Activated naive CD4-positive, alpha-beta T cell treated with anti-CD3 and anti-CD28 coated beads, Interleukin-2, amount 50 U/mL, for 72 hours (primary cell): Measurements from ENCODE around the gene SDK2. TPM values are rescaled to one million over a fixed set of nuclear protein-coding genes. Genes with fewer than 3 reads are reported as not detected.
A peak's percentile ranks its signal among the peaks of the same experiment; 100 is the strongest.

ENCODE experiments used
- ATAC-seq, 2 donors: fragments of 150-1000 bp; cut with Tn5 transposase; 2 replicates each; pipeline ENCODE4 v1.10.0; 2021; ENCODE audit warnings: mild to moderate bottlenecking in 2 of 2, moderate library complexity in 2 of 2
- DNase-seq, 2 donors: peaks; one replicate each; pipeline ENCODE4 v3.0.0; 2021 to 2022; ENCODE audit warnings: low spot score in 2 of 2
- H3K27ac Mint-ChIP-seq, 2 donors: one replicate each; pipeline ENCODE4 v1.8.0; 2022; ENCODE audit warnings: mild to moderate bottlenecking in 2 of 2, mixed read lengths in 2 of 2
- H3K36me3 Mint-ChIP-seq, 2 donors: one replicate each; pipeline ENCODE4 v1.8.0; 2022; ENCODE audit warnings: mixed read lengths in 2 of 2
- H3K9me3 Mint-ChIP-seq, 2 donors: one replicate each; pipeline ENCODE4 v1.8.0; 2022; ENCODE audit warnings: mixed read lengths in 2 of 2
- total RNA-seq, 2 donors: library from RNA; stranded (reverse); gene quantifications; one replicate each; pipeline ENCODE4 v1.2.3, GENCODE V29; 2022

The SDK2 gene
- total RNA-seq, 2 donors from 2014 or later = 0.66 to 1.5 TPM

DNA sequence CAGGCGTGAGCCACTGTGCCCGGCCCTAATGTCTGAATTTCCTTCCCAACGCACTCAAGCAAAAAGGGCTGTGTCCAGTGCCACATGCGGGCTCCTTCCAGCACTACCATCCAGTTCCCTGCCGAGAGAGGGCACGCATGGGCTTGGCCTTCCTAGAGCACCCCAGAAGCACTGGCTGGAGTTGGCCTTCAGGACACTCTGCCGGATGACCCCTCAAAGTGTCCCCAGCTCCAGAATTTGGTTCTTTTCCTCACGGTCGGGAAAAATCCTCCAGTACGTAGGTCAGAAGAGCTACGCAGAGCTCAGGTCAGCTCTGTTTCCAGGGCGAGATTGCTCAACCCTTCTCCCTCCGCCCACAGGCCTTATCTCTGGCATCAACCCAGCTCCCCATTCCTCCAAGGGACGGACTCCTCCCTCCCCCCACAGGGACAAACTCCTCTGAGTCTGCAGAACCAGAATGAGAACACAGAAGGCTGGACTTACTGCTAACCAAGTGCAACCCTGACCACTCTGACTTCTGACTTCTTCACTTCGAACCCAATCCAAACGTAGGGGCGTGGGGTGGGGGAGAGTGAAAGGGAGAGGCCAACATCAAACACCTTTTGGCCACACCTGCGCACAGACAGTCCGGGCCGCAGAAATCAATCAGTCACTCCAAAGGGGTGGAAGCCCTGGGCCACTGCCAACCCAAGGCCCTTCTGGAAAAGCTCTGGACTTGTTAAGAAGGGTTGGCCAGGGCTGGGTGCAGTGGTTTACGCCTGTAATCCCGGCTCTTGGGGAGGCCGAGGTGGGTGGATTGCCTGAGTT is 336.0 kb downstream of the SDK2 start:
- no peak for ATAC-seq

DNA sequence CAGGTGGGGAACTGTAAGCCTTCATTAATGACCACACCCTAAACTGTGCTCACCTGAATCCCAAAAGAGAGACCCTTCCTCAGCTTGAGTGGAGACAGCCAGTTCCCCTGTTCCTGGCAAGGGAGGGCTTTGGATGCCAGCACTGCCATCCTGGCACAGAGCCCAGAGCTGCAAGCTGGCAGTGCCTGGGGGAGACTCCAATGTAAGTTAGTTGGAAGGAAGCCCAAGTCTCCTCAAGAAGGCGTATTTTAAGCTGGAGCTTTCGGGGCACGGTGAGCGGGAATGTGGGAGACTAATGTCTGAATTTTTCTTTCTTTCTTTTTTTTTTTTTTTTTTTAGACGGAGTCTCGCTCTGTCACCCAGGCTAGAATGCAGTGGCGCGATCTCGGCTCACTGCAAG is 337.1 kb downstream of the SDK2 start:
- no peak overlapping the region for H3K27ac Mint-ChIP-seq
- ATAC-seq (no peak), DNase-seq (no peak)
- H3K9me3 Mint-ChIP-seq = no peaks in the 10 kb centered on the region
- H3K36me3 Mint-ChIP-seq = no peaks in the 10 kb centered on the region

More for the DNA sequence above, 336.0 kb downstream of the SDK2 start:
- no peaks in the 10 kb centered on the region for H3K9me3 Mint-ChIP-seq
- H3K27ac Mint-ChIP-seq = no peak overlapping the region
- no peaks in the 10 kb centered on the region for H3K36me3 Mint-ChIP-seq
- DNase-seq = no peak

DNA sequence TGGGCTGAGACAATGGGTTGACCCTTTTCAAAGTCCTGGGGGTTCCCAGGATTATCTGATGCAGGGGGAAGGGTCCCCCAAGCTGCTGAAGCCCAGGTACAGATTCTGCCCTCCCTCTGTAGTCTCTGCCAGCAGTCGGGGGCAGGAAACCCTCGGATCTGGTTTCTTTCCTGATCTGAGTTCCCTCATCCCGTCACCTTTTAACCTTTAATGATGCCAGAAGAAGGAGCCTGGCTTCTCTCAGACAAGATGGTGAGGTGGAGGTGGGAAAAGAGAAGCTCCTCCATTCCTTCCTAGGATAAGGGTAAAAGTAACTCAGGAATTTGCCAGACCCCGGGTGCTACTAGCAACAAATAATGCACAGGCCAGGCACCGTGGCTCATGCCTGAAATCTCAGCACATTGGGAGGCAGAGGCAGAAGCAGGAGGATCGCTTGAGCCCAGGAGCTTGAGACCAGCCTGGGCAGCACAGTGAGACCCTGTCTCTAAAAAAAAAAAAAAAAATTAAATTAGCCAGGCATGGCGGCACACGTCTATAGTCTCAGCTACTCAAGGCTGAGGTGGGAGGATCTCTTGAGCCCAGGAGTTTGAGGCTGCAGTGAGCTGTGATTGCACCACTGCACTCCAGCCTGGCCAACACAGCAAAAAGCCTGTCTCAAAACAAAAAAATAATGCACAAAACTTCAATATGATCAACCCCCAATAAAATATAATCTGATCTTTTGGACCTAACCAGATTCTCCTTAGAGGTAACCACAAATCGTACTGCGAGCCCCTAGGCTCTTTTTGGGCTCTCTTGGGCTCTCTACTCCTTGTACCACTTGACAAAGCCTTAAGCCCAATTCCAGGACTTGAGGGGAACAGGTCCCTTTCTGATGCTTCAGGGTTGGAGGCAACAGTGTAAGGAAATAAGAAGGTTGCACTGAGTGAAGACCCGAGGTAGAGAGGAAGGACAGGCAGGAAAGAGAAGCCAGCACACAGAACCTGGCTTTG is 338.1 kb downstream of the SDK2 start:
- DNase-seq = no peak
- Mint-ChIP-seq H3K27ac (no peak overlapping the region), H3K36me3 (no peaks in the 10 kb centered on the region), H3K9me3 (no peaks in the 10 kb centered on the region)
- no peak for ATAC-seq

DNA sequence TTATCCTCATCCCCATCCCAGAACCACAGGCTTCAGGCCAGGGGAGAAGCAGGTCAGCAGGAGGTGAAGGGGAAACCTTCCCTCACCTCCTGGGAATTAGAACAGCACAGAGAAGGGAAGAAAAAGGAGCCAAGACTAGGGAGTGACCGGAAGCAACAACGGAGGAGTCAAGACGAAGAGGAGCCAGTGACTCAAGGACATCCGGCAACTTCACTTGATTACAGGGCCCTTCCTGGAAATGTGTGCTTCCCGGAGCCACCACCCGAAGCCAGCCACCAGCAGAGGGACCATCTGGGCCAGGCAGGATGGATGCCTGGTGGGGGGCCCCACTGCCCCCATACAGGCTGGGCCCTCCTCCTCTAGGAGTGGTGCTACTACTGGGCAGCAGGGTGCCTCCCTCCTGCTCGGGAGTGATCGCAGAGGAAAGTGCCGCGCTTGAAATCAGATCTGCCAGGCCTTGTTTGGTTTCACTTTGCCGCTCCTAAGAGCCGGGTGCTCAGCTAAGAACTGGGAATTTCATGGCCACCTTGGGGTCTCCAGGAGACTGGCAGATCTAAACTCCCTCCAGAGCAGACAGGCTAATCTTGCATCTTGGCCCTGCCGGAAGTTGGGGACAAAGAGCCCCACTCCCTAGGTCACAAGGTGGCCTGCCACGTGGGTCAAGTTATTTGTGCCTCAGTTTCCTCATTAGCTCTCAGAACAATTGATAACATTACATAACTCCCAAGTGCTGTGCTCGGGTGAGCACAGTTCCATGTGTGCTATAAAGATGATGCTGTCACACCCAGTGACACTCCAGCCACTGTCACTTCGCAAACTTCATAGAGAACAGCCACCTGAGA is 339.1 kb downstream of the SDK2 start:
- no peaks in the 10 kb centered on the region for H3K9me3 Mint-ChIP-seq
- H3K36me3 Mint-ChIP-seq = no peaks in the 10 kb centered on the region
- ATAC-seq = no peak
- H3K27ac Mint-ChIP-seq = no peak overlapping the region
- DNase-seq = no peak

DNA sequence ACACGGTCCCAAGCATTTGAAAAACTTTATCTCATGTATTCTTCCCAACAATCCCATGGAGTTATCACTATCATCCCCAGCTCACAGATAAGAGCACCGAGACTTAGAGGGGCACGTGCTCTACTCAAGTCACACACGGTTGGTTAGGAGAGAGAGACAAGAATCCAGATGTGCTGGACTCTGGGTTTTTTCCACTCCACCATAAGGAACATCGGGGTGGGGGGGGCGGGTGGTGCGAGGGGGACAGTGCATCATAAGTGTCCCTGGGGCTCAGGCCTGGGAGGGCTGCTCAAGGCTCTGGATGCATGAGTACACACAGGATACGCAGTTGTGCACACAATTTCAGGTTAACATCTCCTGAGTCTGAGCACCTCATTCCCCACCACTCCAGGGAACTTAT is 339.8 kb downstream of the SDK2 start:
- no peaks in the 10 kb centered on the region for H3K9me3 Mint-ChIP-seq
- H3K36me3 Mint-ChIP-seq = no peaks in the 10 kb centered on the region
- no peak for DNase-seq
- no peak overlapping the region for H3K27ac Mint-ChIP-seq
- no peak for ATAC-seq

DNA sequence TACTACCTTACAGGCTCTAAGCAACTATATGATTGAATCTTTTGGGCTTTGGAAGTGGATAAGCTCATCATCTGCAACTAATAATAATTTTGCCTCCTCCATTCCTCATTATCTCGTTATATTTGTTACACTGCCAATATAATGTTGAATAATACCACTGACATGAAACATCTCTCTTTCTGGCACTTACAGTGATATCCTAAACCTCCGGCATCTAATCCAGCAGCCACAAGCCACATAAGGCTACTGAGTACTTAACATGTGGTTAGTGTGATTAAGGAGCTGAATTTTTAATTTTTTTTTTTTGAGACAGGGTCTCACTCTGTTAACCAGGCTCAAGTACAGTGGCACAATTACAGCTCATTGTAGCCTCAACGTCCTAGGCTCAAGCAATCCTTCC is 342.1 kb downstream of the SDK2 start:
- ATAC-seq = no peak
- H3K36me3 Mint-ChIP-seq = no peaks in the 10 kb centered on the region
- no peaks in the 10 kb centered on the region for H3K9me3 Mint-ChIP-seq

DNA sequence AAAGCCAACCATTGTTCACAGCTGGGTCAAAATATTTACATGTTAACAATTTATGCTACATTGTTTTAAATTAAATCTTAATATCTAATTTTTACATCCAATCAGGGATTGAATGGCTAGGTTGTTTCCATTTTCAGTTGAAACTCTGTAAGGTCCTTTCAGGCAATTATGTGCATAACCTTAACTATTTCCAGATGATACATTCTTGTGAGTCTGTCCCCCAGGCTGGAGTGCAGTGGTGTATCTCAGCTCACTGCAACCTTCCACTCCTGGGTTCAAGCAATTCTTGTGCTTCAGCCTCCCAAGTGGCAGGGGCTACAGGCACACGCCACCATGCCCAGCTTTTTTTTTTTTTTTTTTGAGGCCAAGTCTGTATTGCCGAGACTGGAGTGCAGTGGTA is 342.9 kb downstream of the SDK2 start:
- no peak for DNase-seq
- no peak overlapping the region for H3K27ac Mint-ChIP-seq
- no peaks in the 10 kb centered on the region for H3K9me3 Mint-ChIP-seq
- H3K36me3 Mint-ChIP-seq = no peaks in the 10 kb centered on the region
- ATAC-seq = no peak

More for the DNA sequence above, 342.1 kb downstream of the SDK2 start:
- no peak overlapping the region for H3K27ac Mint-ChIP-seq
- no peak for DNase-seq

DNA sequence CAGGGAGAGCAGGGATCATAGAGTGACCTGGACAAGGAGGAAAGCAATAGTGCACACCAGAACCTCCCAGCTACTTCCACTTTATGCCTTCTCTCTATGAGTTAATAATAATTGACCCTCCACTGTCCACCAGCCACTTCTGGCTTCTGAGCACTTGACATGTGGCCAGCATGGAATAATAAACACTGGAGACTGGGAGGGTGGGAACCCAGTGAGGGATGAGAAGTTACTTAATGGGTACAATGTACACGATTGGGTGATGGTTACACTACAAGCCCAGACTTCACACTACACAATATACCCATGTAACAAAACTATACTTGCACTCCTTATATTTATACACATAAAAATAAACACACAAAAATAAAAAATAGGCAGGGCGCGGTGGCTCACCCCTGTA is 343.9 kb downstream of the SDK2 start:
- ATAC-seq (no peak), DNase-seq (no peak)
- Mint-ChIP-seq H3K36me3 (no peaks in the 10 kb centered on the region), H3K9me3 (no peaks in the 10 kb centered on the region), H3K27ac (no peak overlapping the region)

DNA sequence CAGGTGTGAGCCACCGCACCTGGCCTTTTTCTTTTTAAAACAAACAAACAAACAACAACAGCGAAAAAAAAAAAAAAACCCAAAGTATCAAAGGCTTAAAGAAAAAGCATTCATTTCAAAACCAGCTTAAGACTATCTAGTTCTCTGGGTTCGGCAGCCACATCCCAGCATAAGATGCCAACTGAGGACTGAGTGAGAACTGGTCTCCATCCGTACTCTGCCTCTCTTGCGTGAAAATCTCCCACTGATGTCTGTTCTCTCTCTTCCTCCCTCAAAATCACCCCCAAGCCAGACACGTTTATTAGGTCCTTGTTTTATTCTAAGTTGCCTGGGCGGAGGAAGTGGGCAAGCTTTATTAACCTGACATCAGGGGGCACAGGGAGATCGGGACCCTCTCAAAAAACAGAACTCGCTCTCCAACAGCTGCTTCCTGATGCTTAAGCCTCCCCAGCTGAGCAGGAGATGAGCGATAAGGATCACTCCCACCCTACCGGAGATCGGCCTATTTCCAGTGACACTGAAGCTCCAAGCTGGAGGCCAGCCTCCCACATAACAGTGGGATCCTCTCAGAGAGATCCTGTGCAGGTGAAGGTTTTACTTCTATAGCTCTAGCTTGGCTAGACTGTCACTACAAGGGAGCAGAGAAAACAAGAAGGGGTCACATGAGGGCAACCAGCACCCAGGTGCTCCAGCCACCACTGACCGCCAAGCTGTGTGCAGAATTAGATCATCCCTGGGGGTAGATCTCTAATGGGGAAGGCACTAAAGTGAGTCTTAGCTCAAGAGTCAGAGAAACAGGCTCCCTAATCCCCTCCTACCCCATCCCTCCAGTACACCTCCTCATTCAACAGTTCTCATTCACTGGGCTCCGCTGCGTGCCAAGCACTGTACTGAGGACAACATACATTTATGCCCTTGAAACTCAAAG is 346.0 kb downstream of the SDK2 start:
- Mint-ChIP-seq H3K9me3 (no peaks in the 10 kb centered on the region), H3K36me3 (no peaks in the 10 kb centered on the region), H3K27ac (no peak overlapping the region)
- ATAC-seq = no peak
- no peak for DNase-seq

DNA sequence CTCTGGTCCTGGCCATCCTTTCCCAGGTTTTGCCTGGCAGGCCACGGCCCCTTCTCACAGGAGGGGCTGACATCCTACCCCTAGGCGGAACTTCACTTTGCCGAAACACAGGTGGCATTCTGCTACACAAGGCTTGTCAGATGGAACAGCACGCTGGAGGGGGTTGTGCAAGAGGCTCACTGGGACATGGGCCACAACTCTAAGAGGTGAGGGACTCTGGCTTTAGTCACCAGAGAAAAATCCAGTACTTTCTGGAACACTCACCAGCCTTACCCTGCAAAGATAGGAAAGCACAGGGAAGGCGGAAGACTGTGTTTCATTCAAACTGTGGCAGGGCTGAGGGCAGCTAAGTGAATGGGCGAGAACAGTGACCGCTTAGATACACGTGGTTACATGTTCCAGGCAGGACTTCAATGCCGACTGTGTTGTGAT is 350.7 kb downstream of the SDK2 start:
- ATAC-seq (no peak), DNase-seq (no peak)
- no peaks in the 10 kb centered on the region for H3K9me3 Mint-ChIP-seq
- no peaks in the 10 kb centered on the region for H3K36me3 Mint-ChIP-seq
- H3K27ac Mint-ChIP-seq = no peak overlapping the region

DNA sequence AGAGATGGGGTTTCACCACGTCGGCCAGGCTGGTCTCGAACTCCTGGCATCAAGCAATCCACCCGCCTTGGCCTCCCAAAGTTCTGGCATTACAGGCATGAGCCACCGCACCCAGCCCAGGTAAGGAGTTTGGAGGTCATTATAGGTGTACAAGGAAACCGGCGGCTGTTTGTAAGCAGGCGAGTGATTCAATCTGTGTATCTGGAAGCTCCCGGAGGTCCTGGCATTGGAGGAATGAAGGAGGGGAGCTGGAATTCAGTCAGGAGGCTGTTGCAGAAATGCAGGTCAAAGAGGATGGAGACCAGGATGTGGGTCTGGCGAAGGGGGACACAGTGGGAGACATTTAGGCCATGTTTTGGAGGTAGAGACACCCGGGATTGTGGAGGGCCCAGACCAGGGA is 351.2 kb downstream of the SDK2 start:
- no peak for DNase-seq
- Mint-ChIP-seq H3K9me3 (no peaks in the 10 kb centered on the region), H3K36me3 (no peaks in the 10 kb centered on the region), H3K27ac (peak overlapping the region in 1 of 2 donors; percentile 44)
- ATAC-seq = no peak

DNA sequence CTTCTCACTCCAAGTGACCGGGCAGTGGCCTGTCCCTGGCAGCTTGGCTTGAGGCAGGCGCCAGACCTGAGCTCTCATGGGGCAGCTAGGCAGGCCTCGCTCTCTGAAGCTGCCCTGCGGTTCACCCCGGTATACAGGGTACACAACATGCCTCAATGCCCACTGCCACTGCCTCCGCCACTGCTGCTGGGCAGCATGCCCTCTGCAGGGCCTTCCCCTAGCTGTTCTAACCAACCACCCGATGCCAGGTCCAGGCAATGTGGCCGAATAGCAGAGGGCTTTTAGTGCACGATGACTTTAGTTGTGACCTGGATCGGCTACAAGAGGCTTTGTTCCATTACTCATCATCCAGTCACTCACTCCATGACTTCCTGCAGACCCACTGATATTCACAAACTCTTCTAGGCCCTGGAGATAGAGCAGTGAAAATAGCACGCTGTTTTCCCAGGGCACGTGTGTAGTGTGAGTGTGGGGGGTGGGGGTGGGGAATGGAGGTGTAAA is 352.2 kb downstream of the SDK2 start:
- H3K9me3 Mint-ChIP-seq = no peaks in the 10 kb centered on the region
- H3K36me3 Mint-ChIP-seq = no peaks in the 10 kb centered on the region
- ATAC-seq (peak in 1 of 2 donors; percentile 11), DNase-seq (no peak)
- no peak overlapping the region for H3K27ac Mint-ChIP-seq

DNA sequence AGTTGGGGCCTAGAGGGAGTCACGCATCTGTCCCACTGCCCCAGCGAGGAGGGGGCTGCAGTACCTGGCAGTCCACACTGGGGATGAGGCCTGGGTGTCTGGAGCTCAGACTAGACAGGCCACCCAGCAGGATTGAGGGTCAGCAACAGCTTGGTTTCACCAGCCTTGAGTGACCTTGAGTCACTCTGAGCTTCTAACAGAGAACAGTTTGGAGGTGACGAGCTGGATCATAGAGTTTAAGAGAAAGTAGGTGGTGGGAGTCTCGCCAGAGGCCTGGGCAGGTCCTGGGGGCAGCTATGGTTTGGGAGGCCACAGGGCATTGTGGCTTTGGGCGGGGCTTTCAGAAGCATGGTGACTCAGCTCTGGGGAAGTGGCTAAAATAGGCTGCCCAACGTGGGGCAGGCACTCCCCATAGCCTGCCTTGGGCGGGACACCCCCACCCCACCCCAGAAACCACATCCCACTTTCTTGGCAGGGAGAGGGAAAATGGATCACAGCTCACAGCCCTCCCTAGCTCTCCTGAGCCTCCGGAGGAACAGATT is 352.9 kb downstream of the SDK2 start:
- DNase-seq (peak in 1 of 2 donors; percentile 68), ATAC-seq (peak; percentile 30 to 87)
- H3K36me3 Mint-ChIP-seq = no peaks in the 10 kb centered on the region
- peak overlapping the region in 1 of 2 donors; percentile 14 for H3K27ac Mint-ChIP-seq
- H3K9me3 Mint-ChIP-seq = no peaks in the 10 kb centered on the region

DNA sequence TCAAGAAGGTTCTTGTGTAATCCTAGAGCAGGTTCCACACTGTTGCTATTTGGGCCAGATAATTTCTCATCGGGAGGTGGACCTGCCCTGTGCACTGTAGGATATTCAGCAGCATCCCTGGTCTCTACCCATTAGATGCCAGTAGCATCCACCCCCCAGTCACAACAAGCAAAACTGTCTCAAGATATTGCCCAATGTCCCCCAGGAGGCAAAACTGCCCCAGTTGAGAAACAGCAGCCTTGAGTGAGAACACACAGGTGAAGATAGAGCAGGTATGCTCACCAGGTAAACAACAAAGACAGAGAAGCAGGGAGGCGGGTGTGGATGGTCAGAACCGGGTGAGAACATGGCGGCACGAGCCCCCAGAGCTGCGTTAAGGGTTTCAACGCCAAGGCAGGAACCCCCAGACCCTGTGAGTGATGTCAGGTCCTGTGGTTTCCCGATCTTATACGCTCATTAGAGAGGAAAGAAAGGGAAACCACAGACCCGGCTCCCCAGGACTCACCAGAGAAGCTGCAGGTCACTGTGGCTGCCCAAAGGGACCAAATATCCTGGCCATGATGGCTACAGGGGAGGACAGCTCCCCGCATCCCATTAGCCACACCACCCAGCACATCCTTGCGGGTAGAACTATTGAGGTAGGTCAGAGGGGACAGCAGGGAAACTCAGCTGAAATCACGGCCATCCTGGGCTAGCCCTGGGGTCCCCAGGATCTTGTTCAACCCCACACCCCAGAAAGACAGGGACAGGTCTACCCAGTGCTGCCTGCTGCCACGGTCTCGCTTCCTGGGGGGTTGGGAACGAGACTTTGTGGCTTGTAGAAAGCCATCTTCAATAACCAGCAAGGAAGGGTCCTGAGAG is 353.6 kb downstream of the SDK2 start:
- Mint-ChIP-seq H3K36me3 (no peaks in the 10 kb centered on the region), H3K9me3 (no peaks in the 10 kb centered on the region), H3K27ac (peak overlapping the region in 1 of 2 donors; percentile 46)
- ATAC-seq (peak in 1 of 2 donors; percentile 41), DNase-seq (no peak)
